Stomach smooth muscle (tissue), 2 donors: ENCODE data around the gene SHMT1.
"Not testable (repeated sequence)": the region's sequence is repeated elsewhere in the genome, so short reads cannot be mapped to it uniquely, and the experiment has no call there.

Experiments
- H3K27ac ChIP-seq: one replicate; pipeline ENCODE4 v1.7.0; 2013; ENCODE audit warnings: mild to moderate bottlenecking, low read length, inconsistent platforms
- H3K27me3 ChIP-seq, 2 donors: one replicate each; pipeline ENCODE4 v1.7.0; 2013; ENCODE audit warnings: low read length in 2 of 2; ENCODE audit not compliant: insufficient read depth in 2 of 2, control insufficient read depth in 1 of 2
- H3K36me3 ChIP-seq, 2 donors: one replicate each; pipeline ENCODE4 v1.7.0; 2013; ENCODE audit warnings: low read length in 2 of 2; ENCODE audit not compliant: control insufficient read depth in 2 of 2, insufficient read depth in 2 of 2
- H3K4me1 ChIP-seq: one replicate; pipeline ENCODE4 v1.7.0; 2013; ENCODE audit warnings: low read length; ENCODE audit not compliant: control insufficient read depth, insufficient read depth
- H3K4me3 ChIP-seq, 2 donors: one replicate each; pipeline ENCODE4 v1.7.0; 2013; ENCODE audit warnings: low read length in 2 of 2
- H3K9ac ChIP-seq, 2 donors: one replicate each; pipeline ENCODE4 v1.7.0; 2013; ENCODE audit warnings: low read length in 2 of 2, mild to moderate bottlenecking in 1 of 2
- H3K9me3 ChIP-seq, 2 donors: one replicate each; pipeline ENCODE4 v1.7.0; 2013; ENCODE audit warnings: low read length in 2 of 2; ENCODE audit not compliant: control insufficient read depth in 2 of 2
- donor health status: healthy.
- donor health status: Pancreatic carcinoma.

Gene SHMT1

GRCh38 chr17:18315961-18316360 lies 47.4 kb downstream of the SHMT1 start:
- Histone ChIP-seq H3K9me3 (no peaks in the 10 kb centered on the region), H3K4me3 (peak overlapping the region; percentile 91 to 98), H3K27me3 (no peaks in the 10 kb centered on the region), H3K4me1 (peaks cover 72% of the 10 kb centered on the region), H3K36me3 (peaks cover 30 to 37% of the 10 kb centered on the region in 2 donors), H3K27ac (peak overlapping the region; percentile 90), H3K9ac (peak overlapping the region; percentile 89 to 93)

- no peaks in the 10 kb centered on the region for H3K27me3 ChIP-seq
- H3K27ac ChIP-seq, result peak overlapping the region; percentile 90
- H3K4me1 ChIP-seq, result peaks cover 68% of the 10 kb centered on the region
- peaks cover 30 to 34% of the 10 kb centered on the region in 2 donors for H3K36me3 ChIP-seq
- H3K4me3 ChIP-seq, result peak overlapping the region; percentile 91 to 98
- no peaks in the 10 kb centered on the region for H3K9me3 ChIP-seq
- peak overlapping the region; percentile 89 to 93 for H3K9ac ChIP-seq
Observed at GRCh38 chr17:18315562-18315922, 47.8 kb downstream of the SHMT1 start.

DNA sequence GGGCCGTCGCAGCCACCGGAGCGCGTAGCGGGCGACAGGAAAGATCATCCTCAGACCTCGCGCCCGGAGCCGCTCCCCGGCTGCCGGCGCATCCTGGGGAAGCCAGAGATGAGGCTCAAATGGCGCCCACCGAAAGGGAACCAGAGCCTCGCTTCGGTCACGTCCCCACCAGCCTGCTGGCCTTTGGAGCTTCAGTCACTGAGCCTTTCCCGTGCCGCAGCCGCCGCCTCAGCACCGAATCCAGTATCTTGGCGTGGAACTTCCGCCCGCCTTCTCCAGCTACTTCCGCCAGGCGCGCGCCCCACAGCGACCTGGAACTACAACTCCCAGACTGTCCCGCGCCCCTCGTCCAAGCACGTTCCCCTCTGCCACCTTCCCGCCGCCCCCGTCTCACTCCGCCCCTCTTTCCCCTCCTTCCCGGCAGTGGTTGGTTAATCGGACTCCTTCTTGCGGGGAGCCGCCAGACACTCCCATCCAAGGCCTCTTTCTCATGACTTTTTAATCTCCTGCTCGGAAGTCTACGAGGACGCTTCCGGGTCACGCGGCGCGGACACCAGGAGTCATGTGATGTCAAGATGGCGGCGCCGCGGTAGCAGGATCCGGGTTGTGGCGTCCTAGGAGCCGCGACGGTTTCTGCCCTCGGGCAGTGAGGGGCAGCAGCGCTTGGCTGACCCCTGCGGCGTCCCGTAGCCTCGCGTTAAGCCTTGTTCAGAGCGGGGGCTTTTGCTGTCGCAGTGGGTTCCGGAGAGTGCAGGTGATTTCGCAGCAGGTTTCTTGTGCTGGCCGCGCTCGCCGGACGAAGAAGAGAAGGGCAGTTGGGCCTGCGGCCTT lies 48.4 kb downstream of the SHMT1 start, which contains the start of the genes SMCR8 and TOP3A:
Gene SMCR8, plus strand, starts transcription at position 563 of the 831 bp plus-strand sequence. CDS start 497 bp downstream, outside the sequence.
Gene TOP3A, minus strand, starts transcription at position 264 of the 831 bp plus-strand sequence. Its CDS starts 216 bp downstream, at position 48.
- peak within 1 kb of the TSS; percentile 91 to 98 for H3K4me3 ChIP-seq
- H3K4me1 ChIP-seq, result peaks cover 62% of the 10 kb centered on the region
- peak within 1 kb of the TSS; percentile 90 for H3K27ac ChIP-seq
- no peaks in the 10 kb centered on the region for H3K9me3 ChIP-seq
- H3K9ac ChIP-seq, result peak within 1 kb of the TSS; percentile 89 to 93
- no peaks in the 10 kb centered on the region for H3K27me3 ChIP-seq
- peaks cover 26 to 28% of the 10 kb centered on the region in 2 donors for H3K36me3 ChIP-seq

DNA sequence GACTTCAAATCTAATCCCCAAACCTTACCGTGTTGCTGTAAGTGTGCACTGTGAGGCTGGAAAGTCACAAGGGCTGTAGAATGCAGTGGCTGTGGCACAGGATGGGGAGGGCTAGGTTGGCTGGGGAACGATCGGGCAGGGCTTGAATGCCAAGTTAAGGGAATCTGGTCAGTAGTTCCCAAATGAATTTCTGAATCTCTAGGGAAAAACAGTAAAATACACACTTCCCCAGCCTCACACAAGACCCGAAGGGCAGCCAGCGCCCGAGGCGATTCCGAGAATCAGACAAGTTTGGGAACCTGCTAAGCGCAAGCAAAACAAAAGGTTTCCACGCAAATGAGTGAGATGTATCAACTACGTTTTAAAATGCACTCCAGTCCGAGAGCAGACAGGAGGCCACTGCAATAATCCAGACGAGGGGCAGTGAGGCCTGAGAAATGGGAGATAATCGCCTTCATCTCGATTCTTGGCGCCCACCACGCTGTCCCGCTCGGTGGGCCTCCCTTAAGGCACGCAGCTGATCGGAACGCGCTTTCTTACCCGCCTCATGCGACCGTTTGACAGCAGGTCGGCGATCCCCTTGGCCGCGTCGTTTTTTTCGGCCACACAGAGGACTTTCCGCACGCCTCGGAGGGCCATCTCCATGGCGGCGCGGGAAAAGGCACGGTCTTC lies 49.2 kb downstream of the SHMT1 start:
- peak overlapping the region; percentile 90 for H3K27ac ChIP-seq
- H3K9me3 ChIP-seq, result no peaks in the 10 kb centered on the region
- peaks cover 24 to 26% of the 10 kb centered on the region in 2 donors for H3K36me3 ChIP-seq
- H3K4me1 ChIP-seq, result peaks cover 55% of the 10 kb centered on the region
- no peaks in the 10 kb centered on the region for H3K27me3 ChIP-seq
- H3K9ac ChIP-seq, result peak overlapping the region; percentile 89 to 93
- H3K4me3 ChIP-seq, result peak overlapping the region; percentile 91 to 98

DNA sequence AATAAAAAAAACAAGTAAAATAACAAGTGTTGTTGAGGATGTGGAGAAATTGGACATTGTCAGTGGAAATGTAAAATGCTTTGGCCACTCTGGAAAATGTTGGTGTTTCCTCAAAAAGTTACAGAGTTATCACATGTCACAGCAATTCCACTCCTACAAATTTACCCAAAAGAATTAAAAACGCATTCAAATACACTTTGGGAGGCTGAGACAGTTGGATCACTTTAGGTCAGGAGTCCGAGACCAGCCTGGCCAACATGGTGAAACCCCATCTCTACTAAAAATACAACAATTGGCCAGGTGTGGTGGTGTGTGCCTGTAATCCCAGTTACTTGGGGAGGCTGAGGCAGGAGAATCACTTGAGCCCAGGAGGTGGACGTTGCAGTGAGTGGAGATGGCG lies 54.1 kb downstream of the SHMT1 start:
- no peak overlapping the region for H3K27ac ChIP-seq
- no peak overlapping the region for H3K9ac ChIP-seq
- H3K9me3 ChIP-seq, result no peaks in the 10 kb centered on the region
- H3K36me3 ChIP-seq, result peaks cover 14 to 20% of the 10 kb centered on the region in 2 donors
- peaks cover 15% of the 10 kb centered on the region for H3K4me1 ChIP-seq
- no peaks in the 10 kb centered on the region for H3K27me3 ChIP-seq
- H3K4me3 ChIP-seq, result no peak overlapping the region

DNA sequence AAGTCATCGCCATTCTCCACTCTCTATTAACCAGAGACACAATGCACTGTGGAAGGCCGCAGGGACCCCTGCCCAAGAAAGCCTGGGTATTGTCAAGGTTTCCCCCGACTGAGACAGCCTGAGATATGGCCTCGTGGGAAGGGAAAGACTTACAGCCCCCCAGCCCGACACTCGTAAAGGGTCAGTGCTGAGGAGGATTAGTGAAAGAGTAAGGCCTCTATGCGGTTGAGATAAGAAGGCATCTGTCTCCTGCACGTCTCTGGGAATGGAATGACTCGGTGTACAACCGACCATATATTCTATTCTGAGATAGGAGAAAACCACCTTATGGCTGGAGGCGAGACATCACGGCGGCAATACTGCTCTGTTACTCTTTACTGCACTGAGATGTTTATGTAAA lies 60.1 kb downstream of the SHMT1 start:
- H3K4me1 ChIP-seq, H3K27ac ChIP-seq, H3K9ac ChIP-seq: not testable (repeated sequence)

GRCh38 chr17:18300725-18301480 lies 62.4 kb downstream of the SHMT1 start:
- Histone ChIP-seq H3K4me3 (no peak overlapping the region), H3K36me3 (peaks cover 47% of the 10 kb centered on the region in 2 donors)

More for the DNA sequence above, 60.1 kb downstream of the SHMT1 start:
- H3K36me3 ChIP-seq, result peaks cover 51 to 54% of the 10 kb centered on the region in 2 donors
- H3K27me3 ChIP-seq, H3K4me3 ChIP-seq, H3K9me3 ChIP-seq: not testable (repeated sequence)

DNA sequence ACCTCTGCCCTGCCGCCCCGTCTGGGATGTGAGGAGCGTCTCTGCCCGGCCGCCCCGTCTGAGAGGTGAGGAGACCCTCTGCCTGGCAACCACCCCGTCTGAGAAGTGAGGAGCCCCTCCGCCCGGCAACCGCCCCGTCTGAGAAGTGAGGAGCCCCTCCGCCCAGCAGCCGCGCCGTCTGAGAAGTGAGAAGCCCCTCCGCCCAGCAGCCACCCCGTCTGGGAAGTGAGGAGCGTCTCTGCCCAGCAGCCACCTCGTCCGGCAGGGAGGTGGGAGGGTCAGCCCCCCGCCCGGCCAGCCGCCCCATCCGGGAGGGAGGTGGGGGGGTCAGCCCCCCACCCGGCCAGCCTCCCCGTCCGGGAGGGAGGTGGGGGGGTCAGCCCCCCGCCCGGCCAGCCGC lies 65.3 kb downstream of the SHMT1 start:
- H3K27ac ChIP-seq, H3K27me3 ChIP-seq, H3K4me1 ChIP-seq, H3K9me3 ChIP-seq, H3K9ac ChIP-seq, H3K4me3 ChIP-seq: not testable (repeated sequence)
- peaks cover 38 to 40% of the 10 kb centered on the region in 2 donors for H3K36me3 ChIP-seq

More at GRCh38 chr17:18300725-18301480, 62.4 kb downstream of the SHMT1 start:
- no peaks in the 10 kb centered on the region for H3K4me1 ChIP-seq
- H3K27ac ChIP-seq, result no peak overlapping the region
- no peaks in the 10 kb centered on the region for H3K27me3 ChIP-seq
- no peak overlapping the region for H3K9ac ChIP-seq
- no peaks in the 10 kb centered on the region for H3K9me3 ChIP-seq

DNA sequence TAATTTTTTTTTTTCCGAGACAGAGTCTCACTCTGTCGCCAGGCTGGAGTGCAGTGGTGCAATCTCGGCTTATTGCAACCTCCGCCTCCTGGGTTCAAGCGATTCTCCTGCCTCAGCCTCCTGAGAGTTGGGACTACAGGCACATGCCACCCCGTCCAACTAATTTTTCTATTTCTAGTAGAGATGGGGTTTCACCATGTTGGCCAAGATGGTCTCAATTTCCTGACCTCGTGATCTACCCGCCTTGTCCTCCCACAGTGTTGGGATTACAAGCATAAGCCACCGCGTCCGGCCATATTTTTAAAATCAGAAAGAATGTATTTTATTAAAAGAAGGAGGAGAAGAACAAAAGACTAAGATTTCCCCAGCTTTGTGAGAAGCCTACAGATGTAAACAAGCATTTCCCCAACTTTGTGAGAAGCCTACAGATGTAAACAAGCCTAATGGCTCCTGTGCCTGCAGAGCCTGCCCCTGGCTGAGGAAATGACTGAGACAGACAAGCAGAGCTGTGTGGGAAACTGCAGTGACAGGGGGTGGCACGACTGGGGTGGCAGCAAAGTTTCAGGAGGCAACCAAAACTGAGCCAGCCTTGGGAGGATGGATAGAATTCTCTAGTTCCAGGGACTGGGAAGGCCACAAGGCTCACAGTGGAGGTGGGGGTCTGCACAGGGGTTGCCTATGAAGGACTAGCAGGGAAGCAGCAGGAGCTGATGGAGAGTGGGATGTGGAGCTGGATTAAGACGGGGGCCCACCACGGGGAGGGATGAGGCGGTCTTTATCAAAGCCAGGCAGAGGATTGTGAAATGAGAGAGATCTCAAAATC lies 71.4 kb downstream of the SHMT1 start:
- no peaks in the 10 kb centered on the region for H3K4me1 ChIP-seq

DNA sequence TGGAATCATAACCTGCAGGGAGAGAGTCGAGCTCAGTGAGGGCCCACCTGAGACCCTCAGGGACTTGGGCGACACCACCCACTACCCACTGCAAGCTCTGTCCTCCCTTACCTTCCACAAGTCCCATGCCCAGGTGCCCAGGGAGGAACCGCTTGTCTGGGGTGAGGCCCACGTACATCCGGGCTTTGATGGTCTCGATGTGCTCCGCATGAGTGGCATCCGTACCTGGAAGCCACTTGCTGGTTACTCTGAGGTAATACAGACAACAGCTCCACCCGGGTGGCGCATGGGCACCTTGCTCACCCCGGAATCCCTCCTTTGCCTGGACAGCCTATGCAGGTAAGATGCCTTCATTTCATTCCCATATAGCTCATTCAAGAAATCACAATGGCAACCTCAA lies 78.1 kb downstream of the SHMT1 start:
- Histone ChIP-seq H3K9ac (no peak overlapping the region), H3K4me1 (no peaks in the 10 kb centered on the region), H3K4me3 (no peak overlapping the region), H3K27ac (no peak overlapping the region), H3K27me3 (no peaks in the 10 kb centered on the region), H3K36me3 (peaks cover 48 to 61% of the 10 kb centered on the region in 2 donors), H3K9me3 (no peaks in the 10 kb centered on the region)

More for the DNA sequence above, 71.4 kb downstream of the SHMT1 start:
- no peak overlapping the region for H3K27ac ChIP-seq
- peaks cover 41 to 43% of the 10 kb centered on the region in 2 donors for H3K36me3 ChIP-seq
- no peaks in the 10 kb centered on the region for H3K27me3 ChIP-seq
- no peak overlapping the region for H3K9ac ChIP-seq
- no peaks in the 10 kb centered on the region for H3K9me3 ChIP-seq
- no peak overlapping the region for H3K4me3 ChIP-seq
